NCI-H2107 treated with DMSO at 0.1 percent for 48 hours (cell line): ENCODE data around the gene SUCLG2.

Experiments
- DNase-seq: peaks from one replicate; lab custom pipeline; 2025; ENCODE audit not compliant: unreplicated experiment; lab: John Stamatoyannopoulos, UW

The SUCLG2 gene

GRCh38 chr3:67329358-67329757 is 325.1 kb downstream of the SUCLG2 start:
- no peak for DNase-seq

GRCh38 chr3:67327582-67327981 is 326.8 kb downstream of the SUCLG2 start:
- no peak for DNase-seq

- no peak for DNase-seq
These were observed 329.2 kb downstream of the SUCLG2 start for GRCh38 chr3:67325231-67325630.
